Endothelial cell of umbilical vein (primary cell): ENCODE measurements around the gene ANAPC13. TPM values are rescaled to one million over a fixed set of nuclear protein-coding genes. Genes with fewer than 3 reads are reported as not detected.

Source experiments
- BruUV-seq: library from RNA; stranded (reverse); fragments of 400-500 nt; replicated peaks from 2 replicates; lab custom pipeline; 2021; lab: Mats Ljungman, UMichigan
- CTCF ChIA-PET: fragments of 300-600, 350-600 bp; sonication (Branson Sonifier 250); formaldehyde crosslinking; loops from one replicate; lab custom pipeline; 2021; ENCODE audit warnings: antibody characterized with exemption, inconsistent platforms; lab: Charles Lee
- POLR2A ChIA-PET: fragments of 300-600, 350-600 bp; sonication (Branson Sonifier 250); formaldehyde crosslinking; loops from one replicate; lab custom pipeline; 2021; ENCODE audit warnings: antibody characterized with exemption, inconsistent platforms; lab: Charles Lee
- DNase-seq: peaks from one replicate; pipeline ENCODE4 v3.0.0-alpha.2; 2011; ENCODE audit warnings: low read depth, low spot score
- FAIRE-seq: peaks from 2 replicates; lab custom pipeline; 2011; peaks lifted over from hg19 to GRCh38; lab: Jason Lieb, UNC
- H2AFZ ChIP-seq: 2 replicates; pipeline ENCODE4 v1.6.0; 2012; ENCODE audit warnings: low read depth, low read length, control low read depth, inconsistent platforms
- H3K27ac ChIP-seq: 2 replicates; pipeline ENCODE4 v1.5.1; 2011; ENCODE audit warnings: low read depth, mild to moderate bottlenecking, control low read depth, low read length, moderate library complexity; ENCODE audit not compliant: insufficient read depth
- H3K27me3 ChIP-seq, 2 experiments: 2 replicates each; pipeline versions ENCODE4 v1.6.0 to v1.6.1; 2011; ENCODE audit warnings: low read length in 2 of 2, mixed read lengths in 1 of 2; ENCODE audit not compliant: control insufficient read depth in 2 of 2, insufficient read depth in 2 of 2
- H3K36me3 ChIP-seq, 2 experiments: 2 replicates in 1 of 2; 3 replicates in 1 of 2; pipeline ENCODE4 v1.5.1; 2011; ENCODE audit warnings: low read length in 2 of 2, mild to moderate bottlenecking in 1 of 2, moderate library complexity in 1 of 2; ENCODE audit not compliant: control insufficient read depth in 2 of 2, insufficient read depth in 2 of 2; ENCODE audit errors: extremely low read depth in 1 of 2
- H3K4me1 ChIP-seq: 3 replicates; pipeline ENCODE4 v1.5.1; 2011; ENCODE audit warnings: mild to moderate bottlenecking, low read length; ENCODE audit not compliant: control insufficient read depth, insufficient read depth; ENCODE audit errors: extremely low read depth
- H3K4me2 ChIP-seq: 2 replicates; pipeline ENCODE4 v1.6.1; 2011; ENCODE audit warnings: low read length, control low read depth, mixed read lengths; ENCODE audit not compliant: insufficient read depth
- H3K4me3 ChIP-seq, 3 experiments: fragments of 200-600 bp in 1 of 3; sonication (generic), shearing (Covaris generic) in 1 of 3; replicated peaks in 1 of 3; 2 replicates each; pipeline ENCODE4 v1.5.1; 2011 to 2016; ENCODE audit warnings: control low read depth in 3 of 3, low read length in 3 of 3, mild to moderate bottlenecking in 2 of 3, inconsistent platforms in 1 of 3, low read depth in 1 of 3, moderate library complexity in 1 of 3; ENCODE audit not compliant: insufficient read depth in 1 of 3
- H3K79me2 ChIP-seq: 2 replicates; pipeline ENCODE4 v1.6.0; 2012; ENCODE audit warnings: low read length, inconsistent platforms; ENCODE audit not compliant: control insufficient read depth, insufficient read depth
- H3K9ac ChIP-seq: replicated peaks from 2 replicates; pipeline ENCODE3; 2011; ENCODE audit warnings: low read length, control low read depth; ENCODE audit not compliant: insufficient read depth; ENCODE audit errors: extremely low read depth
- H3K9me1 ChIP-seq: replicated peaks from 3 replicates; pipeline ENCODE4 v1.6.0; 2011; ENCODE audit warnings: mild to moderate bottlenecking, low read length; ENCODE audit not compliant: control insufficient read depth, insufficient read depth; ENCODE audit errors: extremely low read depth
- H3K9me3 ChIP-seq: replicated peaks from 2 replicates; pipeline ENCODE4 v1.5.1; 2012; ENCODE audit warnings: low read length, inconsistent platforms; ENCODE audit not compliant: control insufficient read depth, insufficient read depth
- H4K20me1 ChIP-seq: replicated peaks from 2 replicates; pipeline ENCODE3; 2011; ENCODE audit warnings: mild to moderate bottlenecking, low read length; ENCODE audit not compliant: control insufficient read depth, insufficient read depth; ENCODE audit errors: extremely low read depth
- EZH2 ChIP-seq: IDR thresholded peaks from 2 replicates; pipeline ENCODE4 v1.6.1; 2012; ENCODE audit warnings: borderline replicate concordance, low read depth, mild to moderate bottlenecking, moderate library complexity, low read length, inconsistent platforms; ENCODE audit not compliant: severe bottlenecking
- FOS ChIP-seq: IDR thresholded peaks from 2 replicates; pipeline ENCODE4 v1.6.1; 2011; ENCODE audit warnings: mild to moderate bottlenecking, low read length, moderate library complexity, borderline replicate concordance; ENCODE audit not compliant: insufficient read depth
- GATA2 ChIP-seq: IDR thresholded peaks from 2 replicates; pipeline ENCODE4 v1.7.0; 2011; ENCODE audit warnings: low read depth, mild to moderate bottlenecking, moderate library complexity, mixed read lengths, low read length; ENCODE audit not compliant: insufficient read length, insufficient read depth
- JUN ChIP-seq: IDR thresholded peaks from 2 replicates; pipeline ENCODE4 v1.6.1; 2011; ENCODE audit warnings: borderline replicate concordance, low read depth; ENCODE audit not compliant: insufficient read length, insufficient read depth
- MYC ChIP-seq: IDR thresholded peaks from one replicate; pipeline ENCODE4 v1.6.1; 2011; ENCODE audit warnings: mild to moderate bottlenecking, low read depth, low read length
- POLR2A ChIP-seq: IDR thresholded peaks from 2 replicates; pipeline ENCODE4 v1.6.1; 2012; ENCODE audit warnings: low read depth, mild to moderate bottlenecking, control low read depth, low read length
- POLR2AphosphoS5 ChIP-seq: IDR thresholded peaks from 2 replicates; pipeline ENCODE4 v1.6.1; 2012; ENCODE audit warnings: low read depth, mild to moderate bottlenecking, control low read depth, low read length, moderate library complexity; ENCODE audit not compliant: insufficient read depth
- dilution Hi-C: fragments of 300-500 bp; cut with MboI; formaldehyde crosslinking; loops from one replicate; pipeline ENCODE4 v1.15.0; 2019; ENCODE audit warnings: low sequenced_read_pairs; ENCODE audit not compliant: extremely low pct_ligation_motif_present
- intact Hi-C: fragments of 100-400 bp; cut with micrococcal nuclease; formaldehyde crosslinking; loops from one replicate; pipeline ENCODE4 v1.10.0; 2022
- polyA plus RNA-seq, 4 experiments: library from polyadenylated mRNA; depleted of rRNA in 3 of 4; stranded (reverse) in 3 of 4; unstranded in 1 of 4; fragments of >200 nt; gene quantifications; 2 replicates each; pipeline versions ENCODE4 v1.2.1 to v1.2.3, GENCODE V29; 2011 to 2012; ENCODE audit warnings: missing spikeins in 1 of 4
- total RNA-seq: library from RNA; stranded (reverse); gene quantifications from 2 replicates; pipeline ENCODE4 v1.2.3, GENCODE V29; 2021
- TF ChIP-seq, protein P1 (sequence below), 2 donors: IDR thresholded peaks; 1 replicate in 1 of 2; 2 replicates in 1 of 2; pipeline ENCODE4 v1.5.1; 2011; ENCODE audit warnings: low read length in 2 of 2, mild to moderate bottlenecking in 2 of 2, moderate library complexity in 2 of 2, control low read depth in 1 of 2, inconsistent platforms in 1 of 2, low read depth in 1 of 2; ENCODE audit not compliant: insufficient read depth in 1 of 2; ENCODE audit errors: extremely low read depth in 1 of 2
- TF ChIP-seq, protein P2 (sequence below): IDR thresholded peaks from 2 replicates; pipeline ENCODE4 v1.6.1; 2011; ENCODE audit not compliant: insufficient read depth, insufficient read length

The ANAPC13 gene
- total and polyA plus RNA-seq, 2 donors (not counting 3 experiments of a cell fraction or from before 2014, with no cell fraction given) = 48.4 to 50.8 TPM

DNA sequence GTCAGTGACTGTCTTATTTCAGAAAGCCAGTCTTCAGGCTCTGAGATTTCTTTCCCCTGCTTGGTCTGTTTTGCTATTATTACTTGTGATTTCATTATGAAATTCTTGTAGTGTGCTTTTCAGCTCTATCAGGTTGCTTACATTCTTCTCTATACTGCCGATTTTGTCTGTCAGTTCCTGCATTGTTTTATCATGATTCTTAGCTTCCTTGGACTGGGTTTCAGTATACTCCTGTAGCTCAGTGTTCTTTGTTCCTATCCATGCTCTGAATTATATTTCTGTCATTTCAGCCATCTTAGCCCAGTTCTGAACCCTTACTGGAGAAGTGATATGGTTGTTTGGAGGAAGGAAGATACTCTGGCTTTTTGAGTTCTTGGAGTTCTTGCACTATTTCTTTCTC, 40.5 kb upstream of the ANAPC13 start:
- dilution Hi-C loops = no loop called here

More for the DNA sequence above, 40.5 kb upstream of the ANAPC13 start:
- Histone ChIP-seq H3K79me2 (peaks cover 2% of the 10 kb centered on the region), H4K20me1 (no peaks in the 10 kb centered on the region), H3K27me3 (no peaks in the 10 kb centered on the region), H3K9me3 (no peaks in the 10 kb centered on the region), H3K27ac (no peak overlapping the region), H3K36me3 (no peaks in the 10 kb centered on the region), H3K4me2 (no peak overlapping the region), H3K9ac (no peak overlapping the region), H2AFZ (no peak overlapping the region), H3K4me1 (no peaks in the 10 kb centered on the region), H3K4me3 (no peak overlapping the region), H3K9me1 (no peaks in the 10 kb centered on the region)
- FAIRE-seq (no peak), DNase-seq (no peak)
- CTCF ChIA-PET = no interaction called here
- TF ChIP-seq, protein P1, sequence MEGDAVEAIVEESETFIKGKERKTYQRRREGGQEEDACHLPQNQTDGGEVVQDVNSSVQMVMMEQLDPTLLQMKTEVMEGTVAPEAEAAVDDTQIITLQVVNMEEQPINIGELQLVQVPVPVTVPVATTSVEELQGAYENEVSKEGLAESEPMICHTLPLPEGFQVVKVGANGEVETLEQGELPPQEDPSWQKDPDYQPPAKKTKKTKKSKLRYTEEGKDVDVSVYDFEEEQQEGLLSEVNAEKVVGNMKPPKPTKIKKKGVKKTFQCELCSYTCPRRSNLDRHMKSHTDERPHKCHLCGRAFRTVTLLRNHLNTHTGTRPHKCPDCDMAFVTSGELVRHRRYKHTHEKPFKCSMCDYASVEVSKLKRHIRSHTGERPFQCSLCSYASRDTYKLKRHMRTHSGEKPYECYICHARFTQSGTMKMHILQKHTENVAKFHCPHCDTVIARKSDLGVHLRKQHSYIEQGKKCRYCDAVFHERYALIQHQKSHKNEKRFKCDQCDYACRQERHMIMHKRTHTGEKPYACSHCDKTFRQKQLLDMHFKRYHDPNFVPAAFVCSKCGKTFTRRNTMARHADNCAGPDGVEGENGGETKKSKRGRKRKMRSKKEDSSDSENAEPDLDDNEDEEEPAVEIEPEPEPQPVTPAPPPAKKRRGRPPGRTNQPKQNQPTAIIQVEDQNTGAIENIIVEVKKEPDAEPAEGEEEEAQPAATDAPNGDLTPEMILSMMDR (IDR thresholded peaks at IDR 0.05; ENCODE audit: extremely low read depth in 1 of 2, insufficient read depth in 1 of 2, low read depth in 1 of 2, low read length in 2 of 2) = no peak
- TF ChIP-seq FOS (no peak), EZH2 (no peak), JUN (no peak), POLR2A (no peak), POLR2AphosphoS5 (no peak), MYC (no peak), GATA2 (no peak)
- TF ChIP-seq, protein P2, sequence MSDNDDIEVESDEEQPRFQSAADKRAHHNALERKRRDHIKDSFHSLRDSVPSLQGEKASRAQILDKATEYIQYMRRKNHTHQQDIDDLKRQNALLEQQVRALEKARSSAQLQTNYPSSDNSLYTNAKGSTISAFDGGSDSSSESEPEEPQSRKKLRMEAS = no peak
- no TSS peak for BruUV-seq
- intact Hi-C loops = no loop called here
- POLR2A ChIA-PET = no interaction called here
